ENCODE data around the gene TMEM181. TPM values are rescaled to one million over a fixed set of nuclear protein-coding genes. Genes with fewer than 3 reads are reported as not detected.

Gene TMEM181
- total RNA-seq, 1 donor from 2014 or later: 16.9 TPM

DNA sequence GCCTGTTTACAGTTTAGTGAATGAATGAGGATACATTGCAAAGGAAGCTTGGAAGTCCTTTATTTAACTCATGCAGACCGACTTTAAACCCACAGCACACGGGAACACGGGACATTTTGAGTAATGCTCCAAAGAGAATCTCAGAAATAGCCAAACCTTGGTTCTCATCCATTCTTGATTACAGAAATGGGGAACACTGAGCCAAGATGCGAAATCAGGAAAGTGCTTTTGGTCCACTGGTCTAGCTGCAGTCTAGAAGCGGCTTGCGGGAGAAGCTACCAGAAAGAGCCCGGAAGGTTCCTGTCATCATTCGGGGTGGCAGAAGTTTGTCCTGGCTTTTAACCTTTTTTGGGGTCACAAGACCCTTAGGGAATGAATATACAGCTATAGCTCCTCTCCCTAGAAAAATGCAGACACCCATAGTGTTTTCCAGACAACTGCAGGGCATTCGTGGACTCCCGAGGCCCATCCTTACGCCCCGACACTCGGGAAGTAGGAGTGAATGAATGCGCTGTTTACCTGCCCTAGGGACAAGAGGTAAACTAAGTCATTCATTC is 475 bp upstream of the TMEM181 start:
- H3K27me3 Mint-ChIP-seq (ENCODE audit: low read depth): peaks cover 12% of the 10 kb centered on the region
- intact Hi-C loops (cut with micrococcal nuclease): no loop called here

DNA sequence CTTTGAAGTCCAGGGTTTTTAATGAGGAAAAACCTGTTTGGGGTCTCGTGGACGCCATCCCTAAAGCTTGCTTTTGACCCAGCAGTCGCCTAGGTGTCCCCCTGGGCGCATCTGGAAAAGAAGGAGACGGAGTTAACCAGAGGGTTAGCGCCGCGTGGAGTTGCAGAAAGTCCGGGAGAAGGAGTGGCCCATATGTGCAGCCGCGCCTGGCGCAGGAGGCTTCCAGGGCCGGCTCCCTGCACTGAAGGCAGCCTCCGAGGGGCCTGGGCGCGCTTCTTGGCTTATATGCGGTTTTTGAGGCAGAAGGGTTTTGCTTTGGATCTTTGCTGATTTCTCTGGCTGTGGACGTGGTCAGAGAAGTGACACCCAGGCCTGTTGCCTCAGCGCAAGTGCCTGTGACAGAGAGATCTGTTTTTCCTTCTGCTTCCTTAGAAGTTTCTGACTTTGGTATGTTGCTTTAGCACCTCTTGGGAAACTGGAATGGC is 987 bp downstream of the TMEM181 start:
- Mint-ChIP-seq H3K36me3 (ENCODE audit: low read depth) (peaks cover 19% of the 10 kb centered on the region), H3K9me3 (no peaks in the 10 kb centered on the region), H3K27me3 (ENCODE audit: low read depth) (no peaks in the 10 kb centered on the region), H3K4me3 (ENCODE audit: low read depth) (peak overlapping the region; percentile 97), H3K27ac (peak overlapping the region; percentile 95), H3K4me1 (ENCODE audit: low read depth) (peaks cover 41% of the 10 kb centered on the region)
- intact Hi-C loops (cut with micrococcal nuclease): loop anchor here (1.0 to 5.0 kb wide), 2 partner anchors 16 to 86 kb away; no protein-coding TSS in a partner anchor
- DNase-seq (ENCODE audit: low spot score): no peak

More for the DNA sequence above, 475 bp upstream of the TMEM181 start:
- peaks cover 32% of the 10 kb centered on the region for H3K4me1 Mint-ChIP-seq (ENCODE audit: low read depth)
- H3K9me3 Mint-ChIP-seq: no peaks in the 10 kb centered on the region
- no peak for DNase-seq (ENCODE audit: low spot score)
- peak overlapping the region; percentile 63 for H3K4me3 Mint-ChIP-seq (ENCODE audit: low read depth)
- peaks cover 14% of the 10 kb centered on the region for H3K36me3 Mint-ChIP-seq (ENCODE audit: low read depth)
- peak overlapping the region; percentile 25 for H3K27ac Mint-ChIP-seq

DNA sequence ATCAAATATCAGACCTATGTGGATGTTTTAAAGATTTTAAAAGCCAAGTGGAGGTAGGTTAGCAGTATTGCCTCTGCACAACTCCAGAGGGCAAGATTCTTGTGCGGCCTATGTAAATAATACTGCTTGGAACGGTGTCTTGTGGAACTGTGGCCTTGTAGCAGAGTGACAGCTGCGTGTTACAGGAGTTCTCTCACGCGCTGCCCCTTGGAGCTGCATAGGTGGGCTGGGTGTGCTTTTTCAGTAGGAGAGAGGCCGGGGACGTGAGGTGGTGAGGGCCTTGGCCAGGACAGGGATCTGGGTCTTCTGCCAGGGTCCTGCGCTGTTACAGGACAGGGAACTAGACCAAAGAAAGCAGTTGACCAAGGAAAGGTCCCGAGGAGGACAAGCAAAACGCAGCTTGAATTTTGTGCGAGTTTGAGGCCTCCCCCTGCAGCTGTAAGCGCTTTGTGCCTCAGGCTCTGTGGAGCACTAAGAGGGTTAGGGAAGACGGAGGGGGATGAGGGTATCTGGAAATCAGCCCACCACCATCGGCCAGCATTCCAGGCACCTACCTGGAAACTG is 1.5 kb downstream of the TMEM181 start:
- H3K4me1 Mint-ChIP-seq (ENCODE audit: low read depth): peaks cover 44% of the 10 kb centered on the region
- no peak overlapping the region for H3K27ac Mint-ChIP-seq
- H3K27me3 Mint-ChIP-seq (ENCODE audit: low read depth): no peaks in the 10 kb centered on the region
- peak overlapping the region; percentile 97 for H3K4me3 Mint-ChIP-seq (ENCODE audit: low read depth)
- H3K36me3 Mint-ChIP-seq (ENCODE audit: low read depth): peaks cover 19% of the 10 kb centered on the region
- no peaks in the 10 kb centered on the region for H3K9me3 Mint-ChIP-seq
- intact Hi-C loops (cut with micrococcal nuclease): loop anchor here (1.0 to 5.0 kb wide), 2 partner anchors 16 to 86 kb away; no protein-coding TSS in a partner anchor
- DNase-seq (ENCODE audit: low spot score): no peak

DNA sequence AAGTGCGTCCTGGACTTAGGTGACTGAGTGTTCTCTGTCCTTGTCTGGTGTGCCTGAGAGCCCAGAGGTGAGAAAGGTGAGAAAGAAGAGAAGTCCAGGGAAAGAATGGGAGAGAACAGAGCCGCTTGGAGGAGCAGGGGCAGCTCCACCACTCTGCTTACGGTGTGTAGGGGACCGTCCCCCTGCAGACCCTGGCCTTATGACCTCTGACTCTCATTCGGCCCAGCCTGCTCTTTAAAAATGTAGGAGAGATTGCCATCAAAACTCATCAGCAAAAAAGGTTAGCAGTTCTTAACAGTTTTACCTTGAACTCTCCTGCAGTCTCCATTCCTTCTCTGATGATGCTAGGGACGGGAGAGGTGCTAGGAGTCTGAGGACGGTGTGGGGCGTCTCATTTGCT is 2.0 kb downstream of the TMEM181 start:
- no peak overlapping the region for H3K27ac Mint-ChIP-seq
- no peaks in the 10 kb centered on the region for H3K9me3 Mint-ChIP-seq
- peaks cover 19% of the 10 kb centered on the region for H3K36me3 Mint-ChIP-seq (ENCODE audit: low read depth)
- intact Hi-C loops (cut with micrococcal nuclease): loop anchor here (1.0 to 5.0 kb wide), 2 partner anchors 15 to 85 kb away; no protein-coding TSS in a partner anchor
- H3K4me3 Mint-ChIP-seq (ENCODE audit: low read depth): peak overlapping the region; percentile 97
- no peak for DNase-seq (ENCODE audit: low spot score)
- H3K4me1 Mint-ChIP-seq (ENCODE audit: low read depth): peaks cover 50% of the 10 kb centered on the region
- no peaks in the 10 kb centered on the region for H3K27me3 Mint-ChIP-seq (ENCODE audit: low read depth)

DNA sequence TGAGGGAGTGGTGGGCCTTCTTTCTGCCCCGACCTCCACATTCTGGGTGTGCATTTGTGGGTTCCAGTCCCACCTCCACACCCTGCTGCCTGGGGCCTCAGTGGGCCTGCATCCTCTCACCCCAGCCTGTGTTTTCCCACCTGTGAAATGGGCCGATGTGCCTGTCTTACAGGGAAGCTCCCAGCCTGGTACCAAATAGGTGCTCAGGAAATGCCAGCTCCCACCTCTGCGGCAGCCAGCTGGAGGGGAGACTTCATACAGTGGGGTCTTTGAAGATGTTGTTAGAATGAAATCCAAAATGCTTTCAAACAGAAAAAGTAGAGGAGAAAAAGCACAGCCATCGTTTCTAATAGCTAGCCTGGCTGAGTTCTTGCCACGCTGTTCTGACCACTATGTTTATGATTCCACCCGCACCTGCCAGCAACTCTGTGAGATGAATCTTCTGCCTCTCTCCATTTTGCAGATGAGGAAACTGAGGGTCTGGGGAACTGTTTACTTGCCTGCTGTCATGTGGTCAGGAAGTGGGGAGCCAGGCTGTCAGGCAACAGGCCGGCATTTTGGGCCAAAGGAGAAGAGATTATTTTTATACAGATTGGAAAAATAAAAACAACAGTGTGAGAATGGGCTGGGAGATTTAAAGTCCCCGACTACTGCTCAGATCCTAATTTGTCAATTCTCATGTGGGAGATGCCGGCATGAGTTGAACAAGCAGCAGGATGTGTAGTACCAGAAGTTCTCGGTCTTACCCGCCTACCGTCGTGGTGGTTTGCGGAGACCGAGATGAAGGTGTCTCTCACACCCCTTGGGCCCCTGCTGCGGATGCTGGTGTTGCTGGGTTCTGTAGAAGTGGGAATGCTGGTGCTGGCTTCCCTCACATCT is 4.6 kb downstream of the TMEM181 start:
- Mint-ChIP-seq H3K36me3 (ENCODE audit: low read depth) (peaks cover 22% of the 10 kb centered on the region), H3K27ac (no peak overlapping the region), H3K4me1 (ENCODE audit: low read depth) (peaks cover 68% of the 10 kb centered on the region), H3K4me3 (ENCODE audit: low read depth) (no peak overlapping the region), H3K9me3 (no peaks in the 10 kb centered on the region), H3K27me3 (ENCODE audit: low read depth) (no peaks in the 10 kb centered on the region)
- no peak for DNase-seq (ENCODE audit: low spot score)
- intact Hi-C loops (cut with micrococcal nuclease): loop anchor here (5.0 kb wide), 1 partner anchor 83 kb away; no protein-coding TSS in a partner anchor

DNA sequence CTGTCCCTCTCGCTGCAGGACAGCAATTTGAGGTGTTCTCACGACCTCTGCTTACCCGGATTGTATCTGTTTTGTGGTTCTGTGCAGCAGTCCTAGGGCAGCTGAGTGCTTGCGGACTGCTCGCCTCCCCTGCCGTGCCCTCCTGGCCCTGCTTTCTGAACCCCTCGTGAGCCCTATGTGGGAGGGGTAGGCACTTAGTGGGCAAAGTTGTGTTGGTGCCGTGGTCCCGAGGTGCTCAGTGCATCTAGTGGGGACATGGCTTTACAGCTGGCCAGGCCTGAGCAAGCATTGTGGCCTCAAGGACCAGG is 5.2 kb downstream of the TMEM181 start:
- intact Hi-C loops (cut with micrococcal nuclease): no loop called here
- Mint-ChIP-seq H3K27ac (peak overlapping the region; percentile 35), H3K36me3 (ENCODE audit: low read depth) (peaks cover 26% of the 10 kb centered on the region), H3K4me1 (ENCODE audit: low read depth) (peaks cover 69% of the 10 kb centered on the region), H3K4me3 (ENCODE audit: low read depth) (no peak overlapping the region), H3K9me3 (no peaks in the 10 kb centered on the region), H3K27me3 (ENCODE audit: low read depth) (no peaks in the 10 kb centered on the region)
- no peak for DNase-seq (ENCODE audit: low spot score)

DNA sequence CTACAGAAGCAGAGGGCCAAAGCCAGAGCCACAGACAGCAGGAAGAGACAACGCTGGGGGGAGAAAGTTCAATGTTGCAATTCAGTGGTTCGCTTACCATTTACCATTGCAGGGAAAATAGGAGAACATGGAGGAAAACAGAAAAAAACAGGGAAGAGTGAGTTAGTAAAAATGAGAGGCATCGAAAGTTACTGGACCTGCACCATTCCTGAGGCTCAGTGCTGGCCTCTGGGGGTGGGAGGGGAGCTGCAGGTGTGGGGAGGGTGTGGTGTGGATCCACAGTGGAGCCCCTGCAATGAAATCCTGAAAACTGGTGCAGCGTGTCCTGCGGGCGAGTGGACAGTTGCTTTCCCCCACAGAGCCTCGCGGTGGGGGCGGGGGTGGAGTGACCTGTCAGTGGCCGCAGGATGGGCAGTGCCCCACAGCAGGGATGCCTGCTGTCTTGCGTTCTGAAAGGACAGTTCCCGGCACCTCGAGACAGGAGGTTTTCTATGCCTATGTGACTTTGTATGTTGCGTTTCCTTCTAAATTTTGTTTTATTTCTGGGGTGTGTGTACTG is 5.7 kb downstream of the TMEM181 start:
- Mint-ChIP-seq H3K27me3 (ENCODE audit: low read depth) (no peaks in the 10 kb centered on the region), H3K27ac (peak overlapping the region; percentile 91), H3K36me3 (ENCODE audit: low read depth) (peaks cover 28% of the 10 kb centered on the region), H3K9me3 (no peaks in the 10 kb centered on the region), H3K4me3 (ENCODE audit: low read depth) (no peak overlapping the region), H3K4me1 (ENCODE audit: low read depth) (peaks cover 69% of the 10 kb centered on the region)
- intact Hi-C loops (cut with micrococcal nuclease): no loop called here
- DNase-seq (ENCODE audit: low spot score): no peak

DNA sequence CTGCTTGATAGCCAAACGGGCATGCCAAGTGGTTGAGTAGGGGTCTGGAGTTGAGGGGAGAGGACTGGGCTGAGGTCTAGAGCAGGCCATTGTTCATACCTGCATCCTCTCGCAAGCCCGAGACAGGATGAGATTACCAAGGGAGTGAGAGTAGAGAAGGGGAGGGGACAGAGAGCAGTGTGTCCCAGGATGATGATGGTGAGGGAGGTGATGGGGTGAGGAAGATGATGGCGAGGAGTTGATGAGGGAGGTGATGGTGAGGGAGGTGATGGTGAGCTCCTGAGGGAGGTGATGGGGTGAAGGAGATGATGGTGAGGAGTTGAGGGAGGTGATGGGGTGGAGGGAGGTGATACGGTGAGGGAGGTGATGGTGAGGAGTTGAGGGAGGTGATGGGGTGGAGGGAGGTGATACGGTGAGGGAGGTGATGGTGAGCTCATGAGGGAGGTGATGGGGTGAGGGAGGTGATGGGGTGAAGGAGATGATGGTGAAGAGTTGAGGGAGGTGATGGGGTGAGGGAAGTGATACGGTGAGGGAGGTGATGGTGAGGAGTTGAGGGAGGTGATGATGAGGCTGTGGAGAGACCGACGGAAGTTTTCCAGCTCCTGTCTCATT is 6.4 kb downstream of the TMEM181 start:
- H3K36me3 Mint-ChIP-seq (ENCODE audit: low read depth): peaks cover 30% of the 10 kb centered on the region
- intact Hi-C loops (cut with micrococcal nuclease): no loop called here
- no peaks in the 10 kb centered on the region for H3K27me3 Mint-ChIP-seq (ENCODE audit: low read depth)
- DNase-seq (ENCODE audit: low spot score): no peak
- H3K4me3 Mint-ChIP-seq (ENCODE audit: low read depth): no peak overlapping the region
- peak overlapping the region; percentile 91 for H3K27ac Mint-ChIP-seq
- peaks cover 63% of the 10 kb centered on the region for H3K4me1 Mint-ChIP-seq (ENCODE audit: low read depth)
- no peaks in the 10 kb centered on the region for H3K9me3 Mint-ChIP-seq

DNA sequence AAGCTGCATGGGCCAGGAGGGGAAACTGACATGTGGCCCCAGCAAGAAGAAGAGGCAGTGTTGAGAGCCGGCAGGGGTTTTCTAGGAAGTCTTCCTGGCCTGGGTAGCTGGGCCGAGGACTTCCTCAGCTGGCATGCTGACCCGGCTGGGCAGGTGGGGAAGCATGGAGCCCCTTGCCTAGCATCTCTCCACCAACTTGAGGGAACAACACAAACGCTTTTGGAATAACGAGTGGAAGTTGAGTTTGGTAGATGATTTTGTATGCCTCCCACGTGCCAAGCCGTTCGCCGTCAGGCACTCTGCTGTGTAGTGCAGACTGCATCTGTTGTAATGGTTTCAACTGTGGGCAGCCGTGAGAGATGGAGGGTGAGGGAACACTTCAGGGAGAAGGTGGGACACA is 7.3 kb downstream of the TMEM181 start:
- no peaks in the 10 kb centered on the region for H3K27me3 Mint-ChIP-seq (ENCODE audit: low read depth)
- H3K4me3 Mint-ChIP-seq (ENCODE audit: low read depth): no peak overlapping the region
- peaks cover 59% of the 10 kb centered on the region for H3K4me1 Mint-ChIP-seq (ENCODE audit: low read depth)
- H3K9me3 Mint-ChIP-seq: no peaks in the 10 kb centered on the region
- no peak for DNase-seq (ENCODE audit: low spot score)
- peak overlapping the region; percentile 91 for H3K27ac Mint-ChIP-seq
- intact Hi-C loops (cut with micrococcal nuclease): no loop called here
- peaks cover 27% of the 10 kb centered on the region for H3K36me3 Mint-ChIP-seq (ENCODE audit: low read depth)

DNA sequence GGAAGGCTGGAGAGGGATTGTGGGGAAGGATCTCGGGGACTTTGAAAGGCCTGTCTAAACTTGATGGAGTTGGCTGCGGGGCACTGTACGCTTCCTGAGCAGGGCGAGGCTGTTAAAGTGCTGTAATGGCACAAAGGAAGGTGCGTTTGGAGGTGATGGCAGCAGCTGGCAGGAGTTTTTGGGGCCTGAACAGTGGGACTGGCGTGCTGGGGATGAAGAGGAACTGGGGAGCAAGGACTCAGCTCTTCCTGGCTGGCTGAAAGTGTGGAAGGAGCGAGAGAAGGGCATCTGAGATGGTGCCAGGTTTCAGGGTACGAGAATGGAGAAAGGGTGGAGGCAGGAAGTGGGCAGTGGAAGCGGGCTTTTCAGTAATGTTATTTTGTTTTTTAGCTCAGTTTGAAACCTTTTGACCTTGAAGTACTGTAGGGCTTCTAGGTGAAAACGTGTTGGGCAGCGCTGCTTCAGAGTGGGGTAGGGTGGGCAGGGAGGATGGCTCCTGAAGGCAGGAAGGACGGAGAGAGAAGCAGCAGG is 8.0 kb downstream of the TMEM181 start:
- H3K27me3 Mint-ChIP-seq (ENCODE audit: low read depth): no peaks in the 10 kb centered on the region
- H3K36me3 Mint-ChIP-seq (ENCODE audit: low read depth): peaks cover 30% of the 10 kb centered on the region
- H3K4me1 Mint-ChIP-seq (ENCODE audit: low read depth): peaks cover 59% of the 10 kb centered on the region
- H3K9me3 Mint-ChIP-seq: no peaks in the 10 kb centered on the region
- no peak for DNase-seq (ENCODE audit: low spot score)
- peak overlapping the region; percentile 45 for H3K4me3 Mint-ChIP-seq (ENCODE audit: low read depth)
- intact Hi-C loops (cut with micrococcal nuclease): no loop called here
- H3K27ac Mint-ChIP-seq: peak overlapping the region; percentile 91

DNA sequence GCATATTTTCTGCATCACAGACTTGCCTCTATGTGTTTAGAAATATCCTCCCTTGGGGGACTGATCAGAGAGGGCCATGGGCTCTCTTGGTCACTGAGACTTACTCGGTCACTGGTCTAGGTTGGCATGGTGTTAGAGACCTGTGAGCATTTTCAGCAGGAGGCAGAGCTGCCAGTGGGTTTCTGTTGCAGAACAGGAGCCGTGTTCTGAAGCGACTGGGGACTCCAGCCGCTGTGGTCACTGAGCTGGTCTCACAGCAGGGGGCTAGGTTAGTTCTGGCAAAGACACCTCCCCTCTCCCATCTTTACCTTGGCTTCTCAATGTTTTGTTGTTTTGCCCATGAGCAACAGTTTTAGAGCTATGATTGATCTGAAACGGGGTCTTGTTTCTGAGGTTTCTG is 8.7 kb downstream of the TMEM181 start:
- Mint-ChIP-seq H3K27ac (peak overlapping the region; percentile 91), H3K27me3 (ENCODE audit: low read depth) (no peaks in the 10 kb centered on the region), H3K4me3 (ENCODE audit: low read depth) (no peak overlapping the region), H3K36me3 (ENCODE audit: low read depth) (peaks cover 34% of the 10 kb centered on the region), H3K9me3 (no peaks in the 10 kb centered on the region), H3K4me1 (ENCODE audit: low read depth) (peaks cover 60% of the 10 kb centered on the region)
- no peak for DNase-seq (ENCODE audit: low spot score)
- intact Hi-C loops (cut with micrococcal nuclease): no loop called here

DNA sequence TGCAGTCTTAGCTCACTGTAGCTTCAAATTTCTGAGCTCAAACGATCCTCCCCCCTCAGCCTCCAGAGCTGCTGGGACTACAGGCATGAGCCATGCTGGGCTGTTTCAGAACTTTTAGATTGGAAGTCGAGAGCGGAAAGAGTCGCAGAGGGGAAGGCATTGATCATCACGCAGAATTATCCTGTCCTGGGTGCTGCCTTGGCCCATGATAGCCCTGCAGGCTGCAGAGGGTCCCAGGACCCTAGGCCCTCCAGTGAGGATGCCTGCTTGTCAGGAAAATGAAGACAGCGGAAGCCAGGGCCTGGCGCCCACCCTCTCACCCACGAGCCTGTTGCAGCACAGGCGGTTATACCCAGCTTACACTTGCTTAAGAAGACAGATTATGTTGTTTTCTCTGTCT is 9.1 kb downstream of the TMEM181 start:
- H3K36me3 Mint-ChIP-seq (ENCODE audit: low read depth): peaks cover 36% of the 10 kb centered on the region
- no peak overlapping the region for H3K4me3 Mint-ChIP-seq (ENCODE audit: low read depth)
- DNase-seq (ENCODE audit: low spot score): no peak
- intact Hi-C loops (cut with micrococcal nuclease): no loop called here
- H3K27ac Mint-ChIP-seq: peak overlapping the region; percentile 91
- peaks cover 60% of the 10 kb centered on the region for H3K4me1 Mint-ChIP-seq (ENCODE audit: low read depth)
- no peaks in the 10 kb centered on the region for H3K27me3 Mint-ChIP-seq (ENCODE audit: low read depth)
- H3K9me3 Mint-ChIP-seq: no peaks in the 10 kb centered on the region
